ENCODE data around the gene GPC5. TPM values are rescaled to one million over a fixed set of nuclear protein-coding genes. Genes with fewer than 3 reads are reported as not detected.

Gene GPC5
- total RNA-seq, 2 experiments from 2014 or later: 2.4 TPM; not detected in 1

- Histone ChIP-seq H3K27ac (ENCODE audit: low read depth, low read length, poor library complexity, severe bottlenecking) (no peak overlapping the region), H3K4me3 (ENCODE audit: low read depth, low read length, poor library complexity, severe bottlenecking) (no peak overlapping the region), H3K79me2 (ENCODE audit: insufficient read depth, low read depth, low read length) (no peaks in the 10 kb centered on the region), H3K9me3 (ENCODE audit: low read length) (no peaks in the 10 kb centered on the region), H3K4me1 (ENCODE audit: insufficient read depth, low read length, poor library complexity, severe bottlenecking) (no peaks in the 10 kb centered on the region), H2AFZ (ENCODE audit: low read length) (no peak overlapping the region), H4K20me1 (ENCODE audit: insufficient read depth, low read length) (no peaks in the 10 kb centered on the region), H3K36me3 (ENCODE audit: insufficient read depth, low read length) (no peaks in the 10 kb centered on the region), H3K9me2 (ENCODE audit: insufficient read depth, low read length) (no peaks in the 10 kb centered on the region), H3K4me2 (ENCODE audit: low read length) (no peak overlapping the region)
- DNase-seq (ENCODE audit: low spot score): no peak
- ChIA-PET CTCF (ENCODE audit: unreplicated experiment) (no interaction called here), POLR2A (interaction anchor here (0.7 to 1.2 kb wide), 4 partner anchors 9 to 841 kb away, joined by 3 to 6 read pairs (median 4); no protein-coding TSS in a partner anchor)
- TF ChIP-seq EZH2phosphoT487 (IDR thresholded peaks at IDR 0.05; ENCODE audit: borderline replicate concordance, low read depth, low read length) (no peak), CTCF (conservative IDR thresholded peaks at IDR 0.05; ENCODE audit: low read length) (no peak)
- intact Hi-C loops (cut with micrococcal nuclease; ENCODE audit: unreplicated experiment): no loop called here
- BruUV-seq (replicated peaks): no TSS peak
Measured at GRCh38 chr13:91698767-91699166, 300.3 kb downstream of the GPC5 start.

- no peaks in the 10 kb centered on the region for H3K9me3 ChIP-seq (ENCODE audit: low read length)
- H3K79me2 ChIP-seq (ENCODE audit: insufficient read depth, low read depth, low read length): no peaks in the 10 kb centered on the region
- H3K4me3 ChIP-seq (ENCODE audit: low read depth, low read length, poor library complexity, severe bottlenecking): no peak overlapping the region
- H4K20me1 ChIP-seq (ENCODE audit: insufficient read depth, low read length): no peaks in the 10 kb centered on the region
- no peak overlapping the region for H3K27ac ChIP-seq (ENCODE audit: low read depth, low read length, poor library complexity, severe bottlenecking)
- no TSS peak for BruUV-seq (replicated peaks)
- no peak for DNase-seq (ENCODE audit: low spot score)
- CTCF ChIA-PET (ENCODE audit: unreplicated experiment): no interaction called here
- no peaks in the 10 kb centered on the region for H3K9me2 ChIP-seq (ENCODE audit: insufficient read depth, low read length)
- H2AFZ ChIP-seq (ENCODE audit: low read length): no peak overlapping the region
- no peaks in the 10 kb centered on the region for H3K36me3 ChIP-seq (ENCODE audit: insufficient read depth, low read length)
- no peak overlapping the region for H3K4me2 ChIP-seq (ENCODE audit: low read length)
- POLR2A ChIA-PET: interaction anchor here (0.7 to 1.2 kb wide), 3 partner anchors 22 to 131 kb away, joined by 3 to 6 read pairs (median 3); no protein-coding TSS in a partner anchor
- no peaks in the 10 kb centered on the region for H3K4me1 ChIP-seq (ENCODE audit: insufficient read depth, low read length, poor library complexity, severe bottlenecking)
- TF ChIP-seq EZH2phosphoT487 (IDR thresholded peaks at IDR 0.05; ENCODE audit: borderline replicate concordance, low read depth, low read length) (no peak), CTCF (conservative IDR thresholded peaks at IDR 0.05; ENCODE audit: low read length) (no peak)
- intact Hi-C loops (cut with micrococcal nuclease; ENCODE audit: unreplicated experiment): no loop called here
Measured at GRCh38 chr13:91699863-91700262, 301.4 kb downstream of the GPC5 start.

- intact Hi-C loops (cut with micrococcal nuclease; ENCODE audit: unreplicated experiment): no loop called here
- H3K9me3 ChIP-seq (ENCODE audit: low read length): no peaks in the 10 kb centered on the region
- H3K4me1 ChIP-seq (ENCODE audit: insufficient read depth, low read length, poor library complexity, severe bottlenecking): no peaks in the 10 kb centered on the region
- H2AFZ ChIP-seq (ENCODE audit: low read length): no peak overlapping the region
- no peak overlapping the region for H3K4me3 ChIP-seq (ENCODE audit: low read depth, low read length, poor library complexity, severe bottlenecking)
- H3K9me2 ChIP-seq (ENCODE audit: insufficient read depth, low read length): no peaks in the 10 kb centered on the region
- ChIA-PET POLR2A (no interaction called here), CTCF (ENCODE audit: unreplicated experiment) (no interaction called here)
- no TSS peak for BruUV-seq (replicated peaks)
- no peak overlapping the region for H3K4me2 ChIP-seq (ENCODE audit: low read length)
- H3K79me2 ChIP-seq (ENCODE audit: insufficient read depth, low read depth, low read length): no peaks in the 10 kb centered on the region
- no peak for TF ChIP-seq CTCF (conservative IDR thresholded peaks at IDR 0.05; ENCODE audit: low read length)
- TF ChIP-seq EZH2phosphoT487 (IDR thresholded peaks at IDR 0.05; ENCODE audit: borderline replicate concordance, low read depth, low read length): no peak
- H4K20me1 ChIP-seq (ENCODE audit: insufficient read depth, low read length): no peaks in the 10 kb centered on the region
- no peaks in the 10 kb centered on the region for H3K36me3 ChIP-seq (ENCODE audit: insufficient read depth, low read length)
- no peak overlapping the region for H3K27ac ChIP-seq (ENCODE audit: low read depth, low read length, poor library complexity, severe bottlenecking)
- no peak for DNase-seq (ENCODE audit: low spot score)
Measured at GRCh38 chr13:91701975-91702374, 303.6 kb downstream of the GPC5 start.

All from OCI-LY7 (cell line).